ENCODE measurements around the gene DHRS13.
"Not testable (repeated sequence)": the region's sequence is repeated elsewhere in the genome, so short reads cannot be mapped to it uniquely, and the experiment has no call there.

DNA sequence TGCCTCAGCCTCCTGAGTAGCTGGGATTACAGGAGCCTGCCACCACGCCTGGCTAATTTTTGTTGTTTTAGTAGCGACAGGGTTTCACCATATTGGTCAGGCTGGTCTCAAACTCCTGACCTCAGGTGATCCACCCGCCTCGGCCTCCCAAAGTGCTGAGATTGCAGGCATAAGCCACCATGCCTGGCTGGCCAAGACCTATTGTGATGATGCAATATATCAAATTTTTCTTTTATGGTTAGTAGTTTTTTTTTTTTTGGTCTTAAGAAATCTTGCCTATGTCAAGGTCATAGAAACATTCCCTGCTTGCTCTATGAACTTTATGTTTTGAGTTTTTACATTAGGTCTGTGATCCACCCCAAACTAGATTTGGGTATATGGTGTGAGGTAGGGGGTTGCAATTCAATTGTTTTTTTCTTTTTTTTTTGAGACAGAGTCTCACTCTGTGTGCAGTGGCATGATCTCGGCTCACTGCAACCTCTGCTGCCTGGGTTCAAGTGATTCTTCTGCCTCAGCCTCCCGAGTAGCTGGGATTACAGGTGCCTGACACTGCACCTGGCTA is 25.6 kb downstream of the DHRS13 start:
- TF ChIP-seq, protein P1, sequence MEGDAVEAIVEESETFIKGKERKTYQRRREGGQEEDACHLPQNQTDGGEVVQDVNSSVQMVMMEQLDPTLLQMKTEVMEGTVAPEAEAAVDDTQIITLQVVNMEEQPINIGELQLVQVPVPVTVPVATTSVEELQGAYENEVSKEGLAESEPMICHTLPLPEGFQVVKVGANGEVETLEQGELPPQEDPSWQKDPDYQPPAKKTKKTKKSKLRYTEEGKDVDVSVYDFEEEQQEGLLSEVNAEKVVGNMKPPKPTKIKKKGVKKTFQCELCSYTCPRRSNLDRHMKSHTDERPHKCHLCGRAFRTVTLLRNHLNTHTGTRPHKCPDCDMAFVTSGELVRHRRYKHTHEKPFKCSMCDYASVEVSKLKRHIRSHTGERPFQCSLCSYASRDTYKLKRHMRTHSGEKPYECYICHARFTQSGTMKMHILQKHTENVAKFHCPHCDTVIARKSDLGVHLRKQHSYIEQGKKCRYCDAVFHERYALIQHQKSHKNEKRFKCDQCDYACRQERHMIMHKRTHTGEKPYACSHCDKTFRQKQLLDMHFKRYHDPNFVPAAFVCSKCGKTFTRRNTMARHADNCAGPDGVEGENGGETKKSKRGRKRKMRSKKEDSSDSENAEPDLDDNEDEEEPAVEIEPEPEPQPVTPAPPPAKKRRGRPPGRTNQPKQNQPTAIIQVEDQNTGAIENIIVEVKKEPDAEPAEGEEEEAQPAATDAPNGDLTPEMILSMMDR (conservative IDR thresholded peaks at IDR 0.05), result not testable (repeated sequence)
- not testable (repeated sequence) for TF ChIP-seq ZFX (IDR thresholded peaks at IDR 0.05)

Data from C4-2B (cell line).